HG02623 (cell line): ENCODE data around the gene TOMM34.

Source experiments
- ATAC-seq: cut with Tn5 transposase; IDR thresholded peaks from one replicate; pipeline ENCODE4 v1.9.1; 2021; ENCODE audit warnings: moderate library complexity; ENCODE audit not compliant: unreplicated experiment

The TOMM34 gene

GRCh38 chr20:44960103-44960852 is at the start of gene TOMM34:
TOMM34 (minus strand) TSS chr20:44960397; CDS start chr20:44960333, 64 bp downstream.
- peak; percentile 83 for ATAC-seq

GRCh38 chr20:45008521-45009049 is 48.4 kb upstream of the TOMM34 start:
- no peak for ATAC-seq

GRCh38 chr20:44997668-44998067 is 37.5 kb upstream of the TOMM34 start:
- ATAC-seq: no peak

GRCh38 chr20:44997171-44997570 is 37.0 kb upstream of the TOMM34 start:
- ATAC-seq: no peak

GRCh38 chr20:44993343-44993742 is 33.1 kb upstream of the TOMM34 start:
- no peak for ATAC-seq

GRCh38 chr20:44990957-44991356 is 30.8 kb upstream of the TOMM34 start:
- no peak for ATAC-seq

GRCh38 chr20:44990425-44990824 is 30.2 kb upstream of the TOMM34 start:
- ATAC-seq: no peak

GRCh38 chr20:44988631-44989171 is 28.5 kb upstream of the TOMM34 start:
- no peak for ATAC-seq

GRCh38 chr20:44983093-44983674 is 23.0 kb upstream of the TOMM34 start:
- no peak for ATAC-seq

- ATAC-seq: no peak
These were observed 21.7 kb upstream of the TOMM34 start for GRCh38 chr20:44981736-44982406.

GRCh38 chr20:44979090-44979621 is 19.0 kb upstream of the TOMM34 start:
- peak; percentile 89 for ATAC-seq

GRCh38 chr20:44976698-44977097 is 16.5 kb upstream of the TOMM34 start:
- no peak for ATAC-seq

- no peak for ATAC-seq
These were observed 12.9 kb upstream of the TOMM34 start for GRCh38 chr20:44973053-44973452.

- no peak for ATAC-seq
These were observed 10.1 kb upstream of the TOMM34 start for GRCh38 chr20:44970243-44970757.

- no peak for ATAC-seq
These were observed 9.2 kb upstream of the TOMM34 start for GRCh38 chr20:44969300-44969894.

- no peak for ATAC-seq
These were observed 7.1 kb upstream of the TOMM34 start for GRCh38 chr20:44967207-44967807.

- ATAC-seq: peak; percentile 71
These were observed 6.1 kb upstream of the TOMM34 start, which contains the start of gene STK4 for GRCh38 chr20:44966030-44966961. STK4 (plus strand) TSS chr20:44966512; CDS start chr20:44966569, 57 bp downstream.

GRCh38 chr20:44965651-44966029 is 5.4 kb upstream of the TOMM34 start:
- ATAC-seq: no peak
